ENCODE data around the gene SSBP3. TPM values are rescaled to one million over a fixed set of nuclear protein-coding genes. Genes with fewer than 3 reads are reported as not detected.
A peak's percentile ranks its signal among the peaks of the same experiment; 100 is the strongest.

SSBP3 gene
- total and polyA plus RNA-seq, 5 donors: 25.4 to 55.8 (median 32.5) TPM

DNA sequence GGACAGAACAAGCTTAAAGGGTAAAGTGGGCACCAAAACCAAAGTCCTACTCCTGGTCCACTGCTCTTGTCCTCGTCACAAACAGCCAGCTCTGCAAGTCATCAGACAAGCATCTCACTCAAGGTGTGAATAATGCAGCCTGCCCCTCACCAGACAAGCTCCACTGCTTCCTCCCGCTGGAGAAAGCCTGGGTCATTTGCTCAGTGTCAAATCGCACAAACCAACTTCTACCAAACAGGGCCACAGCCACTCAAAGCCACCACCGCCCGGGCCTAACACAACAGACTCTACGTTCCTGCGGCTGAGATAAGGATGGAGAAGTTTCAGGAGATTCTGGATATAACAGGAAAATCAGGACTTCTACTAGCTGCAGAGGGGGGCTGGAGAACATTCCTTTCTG, 3.3 kb downstream of the SSBP3 start:
- Histone ChIP-seq H3K27me3 (ENCODE audit: control insufficient read depth, insufficient read depth) (no peaks in the 10 kb centered on the region), H3K27ac (ENCODE audit: low read length) (no peak overlapping the region), H3K4me3 (ENCODE audit: low read length) (no peak overlapping the region), H3K9me3 (ENCODE audit: control insufficient read depth, low read length) (no peaks in the 10 kb centered on the region), H3K4me1 (ENCODE audit: control insufficient read depth, insufficient read depth, low read length) (peaks cover 9% of the 10 kb centered on the region)
- intact Hi-C loops (cut with DNase I): loop anchor here (5.0 to 10.0 kb wide), 6 partner anchors 68 to 278 kb away; partner anchors contain the start of genes CYB5RL (in 2 of the 4) and MRPL37 (in 2 of the 4)
- 49% methylated on average over 7 of the region's 7 CpGs for WGBS
- DNase-seq (peak in 1 of 3 donors; percentile 50), ATAC-seq (no peak)

DNA sequence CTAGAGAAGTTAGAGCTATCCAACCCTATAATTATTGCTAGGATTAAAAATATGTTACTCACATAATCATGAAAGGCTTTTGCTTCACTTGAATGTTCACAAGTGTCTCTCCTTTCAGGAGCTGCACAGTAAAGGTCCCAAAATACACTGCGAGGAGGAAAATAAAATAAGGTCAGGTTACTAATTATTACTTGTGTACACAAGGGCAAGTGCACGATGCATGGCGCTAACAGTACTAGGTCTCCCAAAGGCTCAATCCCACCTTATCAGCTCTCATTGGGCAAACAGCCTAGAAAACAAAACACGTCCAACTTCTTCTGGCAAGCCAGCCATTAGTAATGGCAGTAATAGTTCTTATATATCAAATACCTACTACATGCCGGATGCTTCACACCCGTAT, 4.4 kb downstream of the SSBP3 start:
- ATAC-seq (no peak), DNase-seq (no peak)
- Histone ChIP-seq H3K4me1 (ENCODE audit: control insufficient read depth, insufficient read depth, low read length) (peaks cover 12% of the 10 kb centered on the region), H3K27me3 (ENCODE audit: control insufficient read depth, insufficient read depth) (no peaks in the 10 kb centered on the region), H3K4me3 (ENCODE audit: low read length) (no peak overlapping the region), H3K27ac (ENCODE audit: low read length) (no peak overlapping the region), H3K9me3 (ENCODE audit: control insufficient read depth, low read length) (no peaks in the 10 kb centered on the region)
- intact Hi-C loops (cut with DNase I): loop anchor here (5.0 to 10.0 kb wide), 6 partner anchors 67 to 277 kb away; partner anchors contain the start of genes CYB5RL (in 2 of the 4) and MRPL37 (in 2 of the 4)
- WGBS: 49% methylated on average over 6 of the region's 6 CpGs

DNA sequence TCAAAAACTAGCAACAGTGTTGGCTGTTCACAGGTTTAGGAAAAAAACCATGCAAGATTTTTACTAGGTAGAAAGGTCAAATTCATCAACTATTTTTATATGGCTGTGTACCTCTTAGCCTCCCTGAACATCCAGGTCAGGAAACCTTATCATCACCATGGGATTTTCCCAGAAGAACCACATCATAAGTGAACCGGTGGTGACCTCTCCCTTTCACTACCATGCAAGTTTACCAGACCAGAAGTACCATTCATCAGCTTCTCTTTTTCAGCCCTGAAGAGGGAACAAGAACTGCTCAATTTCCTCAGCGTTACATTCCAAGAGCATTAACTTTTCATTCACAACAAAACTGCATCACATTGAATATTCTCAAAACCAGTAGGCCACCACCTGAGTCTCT, 5.9 kb downstream of the SSBP3 start:
- 84% methylated on average over 2 of the region's 2 CpGs for WGBS
- Histone ChIP-seq H3K4me3 (ENCODE audit: low read length) (no peak overlapping the region), H3K27ac (ENCODE audit: low read length) (no peak overlapping the region), H3K27me3 (ENCODE audit: control insufficient read depth, insufficient read depth) (no peaks in the 10 kb centered on the region), H3K4me1 (ENCODE audit: control insufficient read depth, insufficient read depth, low read length) (peaks cover 12% of the 10 kb centered on the region), H3K9me3 (ENCODE audit: control insufficient read depth, low read length) (no peaks in the 10 kb centered on the region)
- no peak for DNase-seq
- intact Hi-C loops (cut with DNase I): loop anchor here (5.0 to 10.0 kb wide), 6 partner anchors 66 to 276 kb away; partner anchors contain the start of genes CYB5RL (in 2 of the 4) and MRPL37 (in 2 of the 4)
- ATAC-seq: no peak

DNA sequence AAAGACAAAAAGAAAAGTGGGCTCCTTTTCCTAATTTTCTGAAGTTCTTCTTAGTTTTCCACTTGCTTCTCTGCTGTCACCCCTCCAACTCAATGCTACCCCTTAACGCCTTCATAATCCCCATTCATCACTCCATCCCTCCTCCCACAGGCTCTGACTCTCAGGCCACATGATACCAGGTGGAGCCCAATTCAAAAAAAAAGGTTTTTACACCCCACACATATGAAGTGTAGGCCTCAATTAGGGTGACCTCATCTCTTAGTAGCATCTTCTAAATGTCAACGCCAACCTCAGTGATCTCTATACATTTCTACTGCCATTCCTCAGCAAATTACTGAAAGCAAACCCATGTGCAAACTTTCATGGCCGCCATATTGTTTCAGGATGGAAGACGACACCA, 6.4 kb downstream of the SSBP3 start:
- WGBS: 96% methylated on average over 4 of the region's 4 CpGs
- ATAC-seq (no peak), DNase-seq (no peak)
- Histone ChIP-seq H3K4me1 (ENCODE audit: control insufficient read depth, insufficient read depth, low read length) (peaks cover 10% of the 10 kb centered on the region), H3K27ac (ENCODE audit: low read length) (no peak overlapping the region), H3K9me3 (ENCODE audit: control insufficient read depth, low read length) (no peaks in the 10 kb centered on the region), H3K4me3 (ENCODE audit: low read length) (no peak overlapping the region), H3K27me3 (ENCODE audit: control insufficient read depth, insufficient read depth) (no peaks in the 10 kb centered on the region)
- intact Hi-C loops (cut with DNase I): loop anchor here (5.0 to 10.0 kb wide), 6 partner anchors 65 to 275 kb away; partner anchors contain the start of genes CYB5RL (in 2 of the 4) and MRPL37 (in 2 of the 4)

DNA sequence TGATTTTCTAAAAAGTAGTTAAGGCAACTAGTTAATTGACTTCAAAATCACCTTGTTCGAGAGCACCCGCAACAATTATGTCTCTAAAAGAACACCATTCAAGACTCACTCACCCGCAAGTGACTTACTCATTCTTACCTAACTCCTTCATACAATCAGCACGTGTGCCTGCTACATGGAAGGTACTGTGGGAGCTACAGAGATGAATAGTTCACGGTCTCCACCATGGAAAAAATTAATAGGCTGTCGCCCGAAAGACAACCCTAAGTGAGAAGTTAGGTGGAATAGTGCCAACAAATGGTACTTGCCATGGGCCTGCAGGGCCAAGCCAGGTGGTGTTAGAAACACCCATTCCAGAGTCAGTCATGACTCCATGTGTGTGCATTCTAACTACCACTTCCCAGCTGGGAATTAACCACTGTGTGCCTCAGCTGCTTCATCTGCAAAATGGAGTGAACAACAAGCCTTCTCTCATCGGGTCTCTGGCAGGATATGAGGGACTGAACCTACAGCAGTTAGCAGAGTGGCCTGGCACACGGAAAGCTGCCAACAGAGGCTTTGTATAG, 7.1 kb downstream of the SSBP3 start:
- intact Hi-C loops (cut with DNase I): no loop called here
- H3K4me3 ChIP-seq (ENCODE audit: low read length): no peak overlapping the region
- H3K4me1 ChIP-seq (ENCODE audit: control insufficient read depth, insufficient read depth, low read length): peaks cover 6% of the 10 kb centered on the region
- no peak overlapping the region for H3K27ac ChIP-seq (ENCODE audit: low read length)
- ATAC-seq: no peak
- no peaks in the 10 kb centered on the region for H3K27me3 ChIP-seq (ENCODE audit: control insufficient read depth, insufficient read depth)
- H3K9me3 ChIP-seq (ENCODE audit: control insufficient read depth, low read length): no peaks in the 10 kb centered on the region
- 92% methylated on average over 9 of the region's 9 CpGs for WGBS
- no peak for DNase-seq

DNA sequence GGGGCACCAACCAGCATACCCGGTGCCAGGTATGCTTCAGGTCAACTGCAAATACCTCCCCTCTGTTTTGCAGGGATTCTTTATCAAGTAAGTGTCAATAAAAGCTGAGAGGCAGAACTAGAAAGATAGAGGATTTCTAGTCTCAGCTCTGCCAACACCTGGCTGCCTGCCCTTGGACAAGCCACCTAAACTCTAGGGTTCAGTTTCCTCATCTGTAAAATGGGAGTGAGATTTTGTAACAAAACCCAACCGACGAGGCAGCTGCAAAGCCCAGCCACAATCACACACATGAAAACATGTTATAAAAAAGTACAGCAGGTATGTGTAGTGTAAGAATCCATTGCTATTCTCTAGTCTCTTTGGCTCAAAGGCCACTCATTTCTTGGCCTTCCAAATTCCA, 8.2 kb downstream of the SSBP3 start:
- ATAC-seq (no peak), DNase-seq (no peak)
- Histone ChIP-seq H3K4me3 (ENCODE audit: low read length) (no peak overlapping the region), H3K27ac (ENCODE audit: low read length) (no peak overlapping the region), H3K9me3 (ENCODE audit: control insufficient read depth, low read length) (no peaks in the 10 kb centered on the region), H3K4me1 (ENCODE audit: control insufficient read depth, insufficient read depth, low read length) (peaks cover 10% of the 10 kb centered on the region), H3K27me3 (ENCODE audit: control insufficient read depth, insufficient read depth) (no peaks in the 10 kb centered on the region)
- 86% methylated on average over 3 of the region's 3 CpGs for WGBS
- intact Hi-C loops (cut with DNase I): no loop called here

DNA sequence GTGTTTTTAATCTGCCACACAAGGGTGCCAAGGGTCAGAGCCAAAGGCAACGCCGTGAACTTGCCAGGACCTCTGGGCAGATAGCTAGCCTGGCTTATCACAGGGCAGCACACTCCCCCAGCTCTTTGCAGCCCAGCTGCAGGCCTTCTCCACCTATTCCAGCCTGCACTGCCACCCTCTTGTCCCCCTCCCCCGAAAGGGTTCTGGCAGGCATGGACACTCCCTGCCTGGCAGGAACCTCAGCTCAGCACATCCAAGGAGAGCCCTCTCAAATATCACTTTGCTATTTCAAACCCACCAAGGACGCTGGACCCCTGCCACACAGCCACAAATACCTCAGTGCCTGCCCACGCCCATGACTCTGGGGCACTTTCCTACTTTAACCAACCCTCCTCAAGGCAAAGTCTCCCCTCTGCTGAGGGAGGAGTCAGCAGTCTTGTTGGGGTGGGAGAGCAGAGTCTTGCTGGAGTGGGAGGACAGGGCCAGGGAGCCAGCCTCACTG, 9.1 kb downstream of the SSBP3 start:
- ATAC-seq (peak; percentile 77 to 92), DNase-seq (peak; percentile 55 to 86 (median 83))
- Histone ChIP-seq H3K4me1 (ENCODE audit: control insufficient read depth, insufficient read depth, low read length) (peaks cover 10% of the 10 kb centered on the region), H3K27ac (ENCODE audit: low read length) (peak overlapping the region; percentile 37), H3K4me3 (ENCODE audit: low read length) (no peak overlapping the region), H3K27me3 (ENCODE audit: control insufficient read depth, insufficient read depth) (no peaks in the 10 kb centered on the region), H3K9me3 (ENCODE audit: control insufficient read depth, low read length) (no peaks in the 10 kb centered on the region)
- intact Hi-C loops (cut with DNase I): no loop called here
- WGBS: 30% methylated on average over 5 of the region's 5 CpGs

DNA sequence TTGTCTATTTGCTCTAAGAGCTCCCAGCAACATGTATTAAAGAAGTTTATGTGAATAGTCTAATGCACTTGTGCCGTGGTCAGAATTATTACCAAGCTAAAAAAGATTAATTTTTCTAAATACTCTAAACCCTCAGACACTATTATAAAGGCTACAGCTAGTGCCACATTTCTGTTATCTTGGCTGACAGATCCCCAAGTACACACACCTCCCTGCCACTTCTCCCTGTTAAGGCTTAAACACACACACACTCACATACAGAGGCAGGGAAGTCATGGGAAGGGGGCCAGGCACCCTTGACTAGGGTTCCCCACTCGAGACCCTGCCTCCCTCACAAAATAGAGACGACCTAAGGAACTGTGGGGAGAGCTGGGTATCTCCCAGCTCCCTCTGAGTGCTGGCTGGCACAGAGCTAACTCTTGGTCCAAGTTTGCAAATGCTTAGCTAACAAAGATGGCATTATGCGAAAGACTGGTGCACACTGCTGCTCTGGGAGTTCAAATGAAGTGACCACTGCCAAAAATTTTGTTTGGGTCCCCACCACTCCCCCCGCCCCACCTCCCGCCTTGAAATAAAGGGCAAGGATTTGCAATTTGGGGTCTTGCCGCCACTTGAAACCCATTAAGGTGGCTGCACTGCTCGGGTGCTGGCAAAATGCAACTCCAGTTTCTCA, 9.8 kb downstream of the SSBP3 start:
- intact Hi-C loops (cut with DNase I): no loop called here
- H3K27me3 ChIP-seq (ENCODE audit: control insufficient read depth, insufficient read depth): no peaks in the 10 kb centered on the region
- peak in 1 of 3 donors; percentile 28 for DNase-seq
- no peaks in the 10 kb centered on the region for H3K9me3 ChIP-seq (ENCODE audit: control insufficient read depth, low read length)
- H3K4me1 ChIP-seq (ENCODE audit: control insufficient read depth, insufficient read depth, low read length): peaks cover 10% of the 10 kb centered on the region
- peak; percentile 27 to 41 for ATAC-seq
- 52% methylated on average over 8 of the region's 8 CpGs for WGBS
- peak overlapping the region; percentile 19 for H3K27ac ChIP-seq (ENCODE audit: low read length)
- no peak overlapping the region for H3K4me3 ChIP-seq (ENCODE audit: low read length)

DNA sequence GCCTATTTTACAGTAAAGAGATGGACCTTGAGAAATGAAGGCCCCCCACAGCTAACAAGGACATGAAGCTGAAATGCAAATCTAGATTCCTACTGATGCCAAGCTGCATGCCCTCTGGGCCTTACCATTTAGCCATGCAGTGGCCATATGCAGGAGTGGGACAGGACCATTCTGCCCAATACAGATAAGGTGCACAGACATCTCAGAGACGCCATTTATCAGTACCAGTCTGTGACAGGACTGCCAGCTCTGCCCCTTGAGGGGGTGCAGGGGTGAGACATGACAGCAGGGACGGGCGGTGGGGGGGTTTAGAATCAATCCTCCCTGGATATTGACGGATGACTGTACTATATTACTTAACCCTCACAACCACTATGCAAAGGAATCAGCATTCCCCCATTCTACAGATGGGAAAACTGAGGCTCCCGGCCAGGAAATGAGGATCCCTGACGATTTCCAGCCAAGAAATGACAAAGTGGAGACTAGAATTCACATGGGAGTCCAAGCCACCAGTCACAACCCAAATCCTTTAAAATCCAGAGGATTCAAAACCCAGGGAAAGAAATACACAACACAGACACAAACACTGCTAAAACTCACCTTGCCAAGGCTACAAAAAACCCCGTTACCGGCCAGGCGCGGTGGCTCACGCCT, 10.8 kb downstream of the SSBP3 start:
- WGBS: 90% methylated on average over 11 of the region's 11 CpGs
- Histone ChIP-seq H3K27ac (ENCODE audit: low read length) (no peak overlapping the region), H3K9me3 (ENCODE audit: control insufficient read depth, low read length) (no peaks in the 10 kb centered on the region), H3K27me3 (ENCODE audit: control insufficient read depth, insufficient read depth) (no peaks in the 10 kb centered on the region), H3K4me3 (ENCODE audit: low read length) (no peak overlapping the region), H3K4me1 (ENCODE audit: control insufficient read depth, insufficient read depth, low read length) (peaks cover 8% of the 10 kb centered on the region)
- ATAC-seq (no peak), DNase-seq (peak in 1 of 3 donors; percentile 17)
- intact Hi-C loops (cut with DNase I): no loop called here

DNA sequence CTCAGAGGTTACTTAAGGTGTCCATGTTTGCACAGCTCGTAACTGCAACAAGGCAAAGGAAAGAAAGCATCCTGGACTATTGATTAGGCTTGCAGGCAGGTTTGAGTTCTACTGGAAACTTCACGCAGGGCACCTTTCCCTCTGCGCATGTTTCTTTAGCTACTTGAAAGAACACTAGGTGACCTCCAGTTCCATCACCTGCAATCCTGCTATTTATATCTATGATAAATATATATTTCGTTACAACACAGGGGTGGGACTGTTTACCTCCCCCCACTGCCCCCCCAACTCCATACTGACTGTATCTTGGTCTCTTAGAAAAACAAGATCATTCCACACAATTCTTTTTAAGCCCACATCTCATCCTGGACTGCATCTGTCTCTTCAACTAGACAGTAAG, 12.1 kb downstream of the SSBP3 start:
- Histone ChIP-seq H3K4me1 (ENCODE audit: control insufficient read depth, insufficient read depth, low read length) (peaks cover 8% of the 10 kb centered on the region), H3K4me3 (ENCODE audit: low read length) (no peak overlapping the region), H3K27me3 (ENCODE audit: control insufficient read depth, insufficient read depth) (no peaks in the 10 kb centered on the region), H3K27ac (ENCODE audit: low read length) (no peak overlapping the region), H3K9me3 (ENCODE audit: control insufficient read depth, low read length) (no peaks in the 10 kb centered on the region)
- 94% methylated on average over 4 of the region's 4 CpGs for WGBS
- ATAC-seq: no peak
- no peak for DNase-seq
- intact Hi-C loops (cut with DNase I): no loop called here

DNA sequence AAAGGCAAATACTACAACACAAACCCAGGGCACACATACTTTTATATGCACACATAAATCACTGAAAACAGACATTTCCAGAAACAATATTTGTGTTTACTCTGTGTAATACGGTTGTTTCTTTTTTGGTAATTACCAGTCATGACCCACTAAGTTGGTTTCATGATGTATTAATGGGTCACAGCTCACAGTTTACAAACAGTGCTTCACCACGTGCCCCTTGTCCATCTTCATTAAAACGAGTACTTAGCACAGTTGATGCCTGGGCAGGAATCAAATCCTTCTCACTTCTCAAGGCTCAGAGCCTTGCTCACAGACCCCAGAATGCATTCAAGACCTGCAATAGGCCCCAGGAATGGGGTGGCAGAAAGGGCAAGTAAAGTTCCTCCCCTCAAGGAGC, 13.8 kb downstream of the SSBP3 start:
- no peak overlapping the region for H3K27ac ChIP-seq (ENCODE audit: low read length)
- intact Hi-C loops (cut with DNase I): no loop called here
- H3K4me3 ChIP-seq (ENCODE audit: low read length): no peak overlapping the region
- no peaks in the 10 kb centered on the region for H3K27me3 ChIP-seq (ENCODE audit: control insufficient read depth, insufficient read depth)
- 81% methylated on average over 3 of the region's 3 CpGs for WGBS
- DNase-seq (no peak), ATAC-seq (no peak)
- H3K9me3 ChIP-seq (ENCODE audit: control insufficient read depth, low read length): no peaks in the 10 kb centered on the region
- H3K4me1 ChIP-seq (ENCODE audit: control insufficient read depth, insufficient read depth, low read length): peaks cover 10% of the 10 kb centered on the region
